ENCODE data around the gene DPF3.
A peak's percentile ranks its signal among the peaks of the same experiment; 100 is the strongest.

DPF3 gene

GRCh38 chr14:72737560-72737943 lies 156.3 kb downstream of the DPF3 start:
- no peak for FAIRE-seq

DNA sequence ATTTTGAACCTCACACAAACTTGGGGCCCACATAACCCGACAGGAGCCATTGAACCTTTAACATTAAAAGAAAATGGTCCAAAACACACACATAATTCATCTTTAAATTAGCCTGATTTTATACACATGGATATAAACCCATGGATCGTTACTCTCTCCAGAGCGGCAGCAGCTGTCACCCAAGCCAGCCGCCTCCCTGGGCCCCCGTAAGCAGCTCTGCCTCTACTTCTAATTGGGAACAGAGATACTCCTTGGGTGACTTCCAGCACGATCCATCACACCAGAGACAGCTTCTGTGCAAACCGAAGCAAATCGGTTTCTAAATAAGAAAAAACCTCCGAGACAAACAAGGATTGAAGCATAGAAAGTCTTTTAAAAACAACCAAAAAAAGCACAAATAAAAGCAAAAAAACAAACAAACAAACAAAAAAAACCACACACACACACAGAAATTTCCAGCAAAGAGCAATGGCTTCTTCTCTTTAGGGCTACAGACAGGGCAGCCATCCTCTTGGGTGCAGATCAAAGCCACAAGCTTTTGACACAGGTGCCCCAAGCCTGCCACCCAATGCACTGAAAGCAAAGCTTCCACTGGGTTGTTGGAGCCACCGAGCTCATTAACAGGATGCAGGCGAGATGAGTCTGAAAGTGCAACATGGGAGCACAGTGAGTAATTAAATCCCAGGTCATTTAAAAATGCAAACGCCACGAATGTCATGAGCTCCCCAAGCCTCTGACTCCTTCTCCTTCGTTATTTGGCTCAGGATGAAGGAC lies 156.9 kb downstream of the DPF3 start:
- FAIRE-seq = no peak

DNA sequence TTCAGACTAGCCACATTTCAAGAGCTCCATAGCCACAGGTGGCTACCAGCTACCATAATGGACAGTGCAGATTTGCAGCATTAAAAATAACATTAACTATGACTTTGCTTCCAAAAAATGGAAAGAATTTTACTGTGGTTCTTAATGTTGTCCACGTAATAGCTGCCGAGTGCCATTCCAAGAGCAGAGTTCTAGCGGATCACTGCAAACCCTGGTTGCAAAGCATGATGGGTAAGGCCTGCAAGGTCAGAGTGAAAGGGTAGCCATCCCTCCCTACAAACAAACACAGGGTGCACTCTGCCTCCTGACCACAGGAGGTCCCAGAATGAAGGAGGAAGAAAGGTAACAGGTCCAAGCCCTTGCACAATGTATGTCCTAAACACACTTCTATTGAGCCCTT lies 157.6 kb downstream of the DPF3 start:
- FAIRE-seq = no peak

GRCh38 chr14:72732022-72732780 lies 161.7 kb downstream of the DPF3 start:
- no peak for FAIRE-seq

DNA sequence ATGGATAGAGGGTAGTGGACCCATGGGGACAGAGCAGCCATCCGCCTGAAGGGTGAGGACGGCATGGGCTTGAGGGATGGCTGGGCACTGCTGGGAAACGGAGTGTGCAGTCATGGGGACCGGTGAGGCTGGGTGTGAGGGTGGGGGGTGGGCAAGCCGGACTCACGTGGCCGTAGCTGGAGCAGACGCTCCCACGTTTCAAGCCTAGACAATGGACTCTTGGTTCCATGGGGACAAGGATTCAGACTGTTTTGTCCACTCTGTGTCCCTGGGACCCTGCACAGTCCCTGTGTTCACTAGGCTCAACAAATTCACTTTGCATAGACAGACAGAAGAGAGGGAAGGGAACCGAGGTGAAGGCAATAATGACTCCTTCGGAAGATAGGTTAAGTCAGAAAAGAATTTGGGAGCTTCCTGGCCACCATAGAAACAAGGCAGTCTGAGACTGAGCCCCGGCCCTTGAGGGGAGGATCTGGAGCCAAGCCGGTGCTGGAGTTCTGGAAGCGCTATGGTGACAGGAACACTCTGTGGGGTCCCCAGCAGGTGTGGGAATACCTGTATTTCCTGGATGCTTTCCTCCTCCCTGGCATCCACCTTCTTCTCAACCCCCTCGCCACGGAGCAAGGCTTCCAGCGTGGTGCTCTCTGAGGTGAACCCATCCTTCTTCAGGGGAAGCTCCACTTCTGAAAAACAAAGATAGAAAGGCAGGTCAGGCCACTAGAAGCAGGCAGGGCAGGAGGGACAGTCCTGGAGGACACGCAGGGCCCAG lies 162.5 kb downstream of the DPF3 start:
- no peak for FAIRE-seq

DNA sequence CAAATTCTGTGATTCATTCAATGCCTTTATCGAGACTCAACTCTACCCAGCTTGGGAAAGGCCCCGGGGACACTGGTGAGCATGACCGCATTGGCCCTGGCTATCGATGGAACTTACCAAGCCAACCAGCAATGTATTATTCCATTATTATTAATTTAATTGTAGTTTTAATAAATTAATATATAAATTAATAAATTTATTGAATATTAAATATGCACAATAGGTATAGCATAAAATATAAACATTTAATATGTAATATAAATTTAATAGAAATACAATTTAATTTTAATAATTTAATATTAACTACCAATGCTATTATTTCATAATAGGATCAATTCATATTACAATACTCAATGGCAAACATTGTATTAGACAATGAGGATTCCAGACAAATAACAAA lies 163.4 kb downstream of the DPF3 start:
- FAIRE-seq = peak; percentile 51

- FAIRE-seq = no peak
Measured at GRCh38 chr14:72726444-72726843, 167.5 kb downstream of the DPF3 start.

DNA sequence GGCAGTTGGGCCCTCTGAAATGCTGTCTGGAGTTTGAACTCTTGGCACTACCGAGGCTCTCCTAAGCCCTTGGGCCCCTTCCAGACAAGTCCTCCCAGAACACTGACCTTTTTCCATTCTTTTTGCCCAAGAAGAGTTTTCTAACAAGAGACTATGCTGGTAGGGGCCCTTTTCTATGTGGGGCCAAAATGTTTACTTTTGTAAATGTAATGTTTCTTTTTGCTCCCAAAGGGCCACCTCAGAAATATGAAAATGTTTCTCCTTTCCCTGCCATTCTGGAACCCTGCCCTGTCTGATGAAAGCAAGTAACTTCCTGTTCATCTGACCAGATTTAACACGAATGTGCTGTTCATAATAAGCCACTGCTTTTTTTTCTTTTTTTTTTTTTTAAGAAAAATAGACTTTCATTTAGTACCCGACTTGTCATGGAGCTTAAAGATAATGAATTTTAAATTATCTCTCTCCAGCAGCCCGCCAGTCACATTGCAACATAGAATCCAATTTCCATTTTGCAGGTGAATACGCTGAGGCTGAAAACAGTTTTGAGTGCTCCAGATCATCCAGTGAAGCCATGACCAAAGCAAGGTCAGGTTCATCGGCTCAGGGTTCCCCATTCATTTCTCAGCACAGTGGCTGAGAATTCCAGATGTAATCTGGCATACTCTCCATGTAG lies 169.9 kb downstream of the DPF3 start:
- no peak for FAIRE-seq

- FAIRE-seq = no peak
Measured at GRCh38 chr14:72722201-72722785, 171.6 kb downstream of the DPF3 start.

DNA sequence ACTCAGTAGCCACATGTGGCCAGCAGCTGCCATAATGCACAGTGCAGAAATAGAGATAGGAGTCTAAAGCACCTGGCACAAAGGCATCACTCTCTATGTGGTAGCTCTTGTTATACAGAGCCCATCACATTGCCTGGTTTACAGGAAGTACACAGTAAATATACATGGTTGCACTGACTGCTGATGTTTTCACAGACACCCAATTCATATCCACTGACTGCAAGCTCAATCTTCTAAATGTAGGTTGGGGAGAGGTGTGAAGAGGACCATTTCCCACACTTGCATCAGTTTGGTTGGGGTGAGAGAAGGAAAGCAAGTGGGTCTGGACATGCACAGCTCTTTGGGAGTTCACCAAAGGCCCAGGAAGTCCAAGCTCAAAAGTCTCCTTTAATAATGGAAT lies 172.8 kb downstream of the DPF3 start:
- no peak for FAIRE-seq

DNA sequence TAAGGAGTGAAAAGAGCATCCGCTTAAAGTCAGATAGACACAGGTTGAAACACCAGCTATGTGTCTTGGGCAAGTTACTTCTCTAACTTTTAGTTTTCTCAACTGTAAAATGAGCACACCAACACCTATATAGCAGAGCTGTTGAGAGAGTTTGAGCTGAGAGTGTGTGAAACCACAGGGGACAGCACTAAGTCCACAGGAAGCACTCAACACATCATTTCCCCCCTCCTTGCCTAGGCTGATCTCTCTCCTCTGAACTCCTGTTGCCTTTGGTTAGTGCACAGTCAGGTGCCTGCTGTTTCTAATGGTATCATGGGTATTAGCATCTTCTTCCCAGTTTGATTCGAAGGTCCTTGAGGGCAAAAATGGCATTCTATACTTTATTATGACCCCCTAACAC lies 176.7 kb downstream of the DPF3 start:
- FAIRE-seq = no peak

GRCh38 chr14:72716476-72716875 lies 177.4 kb downstream of the DPF3 start:
- FAIRE-seq = no peak

GRCh38 chr14:72715850-72716228 lies 178.1 kb downstream of the DPF3 start:
- no peak for FAIRE-seq

DNA sequence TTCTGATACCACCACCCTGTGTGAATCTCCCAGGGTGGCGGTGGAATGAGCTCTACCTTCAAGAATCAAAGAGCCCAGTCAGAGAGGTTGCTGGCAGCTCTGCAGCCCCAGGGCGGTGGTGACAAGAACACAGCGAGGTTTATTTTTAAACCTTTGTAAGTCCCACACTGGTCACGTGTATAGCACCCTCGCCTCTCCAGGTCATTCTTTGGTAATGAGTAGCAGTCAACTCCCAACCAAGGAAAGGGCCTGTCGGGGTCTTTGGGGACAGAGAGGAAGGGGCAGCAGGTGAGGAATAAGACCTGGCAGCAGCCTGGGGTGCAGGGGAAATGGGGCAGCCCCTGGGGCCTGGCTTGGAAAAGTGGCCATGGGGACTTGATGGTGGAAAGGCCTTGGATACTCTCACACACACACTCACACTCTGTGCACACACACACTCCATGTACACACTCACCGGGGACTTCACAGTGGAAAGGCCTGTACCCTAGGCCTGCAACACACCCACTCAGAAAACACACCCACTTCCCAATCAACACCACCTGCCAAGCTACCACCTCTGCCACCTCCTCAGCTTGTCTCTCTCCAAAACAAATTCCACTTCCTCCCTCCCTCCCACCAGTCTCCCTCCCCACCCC lies 178.6 kb downstream of the DPF3 start:
- FAIRE-seq = no peak

DNA sequence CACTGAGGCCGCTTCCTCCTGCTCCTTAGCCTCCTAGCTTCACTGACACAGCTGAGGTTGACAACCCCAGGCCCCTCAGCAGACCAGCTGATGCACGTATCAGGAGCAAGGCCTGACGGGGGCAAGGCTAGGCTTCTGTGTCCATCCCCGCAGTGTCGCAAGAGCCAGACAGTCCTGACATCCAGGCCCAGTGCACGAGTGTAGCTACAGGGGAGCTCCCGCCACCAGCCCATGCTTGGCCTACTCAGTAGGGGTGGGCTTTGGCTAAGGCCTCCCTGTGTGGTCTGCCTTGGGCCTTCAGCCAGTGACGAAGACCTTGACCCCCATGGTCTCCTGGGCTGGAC lies 179.1 kb downstream of the DPF3 start:
- no peak for FAIRE-seq

DNA sequence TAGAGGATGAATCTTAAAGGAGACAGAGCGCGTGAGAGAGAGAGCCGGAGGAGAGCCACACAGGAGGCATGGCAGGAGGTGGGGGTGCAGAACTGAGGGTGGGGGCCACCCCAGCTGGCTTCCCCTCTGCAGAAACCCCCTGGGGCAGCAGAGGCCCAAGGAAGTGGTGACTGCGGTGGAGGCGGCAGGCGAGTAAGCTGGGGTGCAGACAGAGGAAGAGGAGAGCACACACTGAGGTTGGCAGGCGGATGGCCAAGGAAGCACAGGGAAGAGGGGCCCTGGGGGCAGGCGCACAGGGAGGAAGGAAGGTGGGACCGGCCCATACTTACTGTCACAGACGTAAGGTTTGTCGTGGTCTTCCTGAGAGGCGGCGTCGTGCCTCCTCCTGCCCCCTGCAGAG lies 179.8 kb downstream of the DPF3 start:
- no peak for FAIRE-seq

- no peak for FAIRE-seq
Measured at GRCh38 chr14:72711936-72712335, 182.0 kb downstream of the DPF3 start.

DNA sequence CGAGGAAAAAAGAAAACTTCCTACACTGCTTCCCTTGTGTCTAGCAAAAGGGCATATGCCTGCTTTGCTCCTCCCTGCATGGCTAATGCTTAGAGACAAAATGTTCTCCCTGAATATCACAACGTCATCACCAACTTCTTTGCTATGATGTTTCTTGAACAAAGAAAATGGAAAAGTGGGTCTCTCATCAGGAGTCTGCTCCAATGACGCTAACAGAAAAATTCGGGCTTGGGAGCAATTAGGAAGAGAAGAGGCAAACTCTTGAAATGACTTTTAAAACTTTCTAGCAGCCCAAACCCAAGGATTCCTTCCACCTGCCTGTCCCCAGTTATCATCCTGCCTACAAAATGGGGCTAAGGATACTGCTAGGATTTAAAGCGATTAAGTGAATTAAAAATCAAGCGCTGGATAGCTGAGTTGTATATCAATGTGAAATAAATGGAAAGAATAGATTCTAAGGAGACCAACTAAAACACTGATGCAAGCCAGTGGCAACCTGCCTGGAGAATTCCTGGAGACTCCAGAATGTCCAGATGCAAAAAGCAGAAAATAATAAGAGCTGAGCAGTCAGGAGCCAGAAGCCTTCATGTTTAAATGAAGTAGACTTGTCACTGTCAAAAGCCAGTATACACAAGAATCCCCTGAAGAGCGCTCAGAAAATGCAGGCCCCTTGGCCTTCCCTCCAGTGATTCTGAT lies 183.8 kb downstream of the DPF3 start:
- FAIRE-seq = no peak

GRCh38 chr14:72708708-72709475 lies 185.0 kb downstream of the DPF3 start:
- no peak for FAIRE-seq

- no peak for FAIRE-seq
Measured at GRCh38 chr14:72708222-72708621, 185.7 kb downstream of the DPF3 start.

DNA sequence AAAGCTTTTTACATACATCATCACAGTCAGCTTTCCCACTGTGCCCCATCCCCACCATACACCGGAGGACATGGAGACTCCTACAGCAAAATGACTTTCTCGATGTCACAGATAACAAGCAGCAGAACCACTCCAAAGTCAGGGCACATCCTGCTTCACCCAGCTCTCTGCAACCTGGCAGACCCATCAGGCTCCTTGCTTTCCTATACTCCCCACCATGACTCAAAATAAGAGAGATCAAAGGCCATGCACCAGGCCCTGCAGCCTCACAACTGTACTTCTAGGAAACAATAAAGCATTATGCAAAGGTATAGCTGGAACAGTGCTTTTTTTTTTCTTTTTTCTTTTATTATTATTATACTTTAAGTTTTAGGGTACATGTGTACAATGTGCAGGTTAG lies 187.4 kb downstream of the DPF3 start:
- FAIRE-seq = no peak
